Measurements from ENCODE around the gene THBS3. TPM values are rescaled to one million over a fixed set of nuclear protein-coding genes. Genes with fewer than 3 reads are reported as not detected.

The THBS3 gene
- total and polyA plus RNA-seq, 9 of the 15 experiments (the other 6 are each of a cell fraction or from before 2014, with no cell fraction given) = 0.59 to 8.3 (median 3.2) TPM

- TF ChIP-seq PHF21A (IDR thresholded peaks at IDR 0.05; ENCODE audit: borderline replicate concordance, low read depth) = 0 out of 2 replicates have a peak, but pooled peaks have one; percentile 4
- peak; percentile 70; the same call in 1 of the 2 replicates for TF ChIP-seq REST (IDR thresholded peaks at IDR 0.05; ENCODE audit: borderline replicate concordance)
- TF ChIP-seq REST (CRISPR knock-in tag; IDR thresholded peaks at IDR 0.05; ENCODE audit: low read depth) = peak; percentile 67; the same call in 1 of the 2 replicates
- TF ChIP-seq ELK3 (CRISPR knock-in tag; IDR thresholded peaks at IDR 0.05) = no peak
- TF ChIP-seq LEF1 (IDR thresholded peaks at IDR 0.05) = peak; percentile 91
- TF ChIP-seq ZNF639 (CRISPR knock-in tag; conservative IDR thresholded peaks at IDR 0.05 in 1 of 2, IDR thresholded peaks at IDR 0.05 in 1 of 2) = peak in 1 of 2 experiments; percentile 27; a peak in 2 of 4 replicates
- peak; percentile 69 to 76 for TF ChIP-seq NRF1 (conservative IDR thresholded peaks at IDR 0.05 in 1 of 2, IDR thresholded peaks at IDR 0.05 in 1 of 2)
- TF ChIP-seq ZNF311 (CRISPR knock-in tag; IDR thresholded peaks at IDR 0.05) = no peak
- peak; percentile 50; the same call in 1 of the 2 replicates for TF ChIP-seq ELF4 (CRISPR knock-in tag; IDR thresholded peaks at IDR 0.05)
- TF ChIP-seq LARP7 (IDR thresholded peaks at IDR 0.05) = no peak; the same call in 1 of the 2 replicates
- peak; percentile 53 for TF ChIP-seq MBD2 (IDR thresholded peaks at IDR 0.05; ENCODE audit: borderline replicate concordance, low read depth)
- no peak for TF ChIP-seq HNRNPH1 (optimal IDR thresholded peaks at IDR 0.05; ENCODE audit: low read depth, low read length)
- peak; percentile 93 for TF ChIP-seq TARDBP (IDR thresholded peaks at IDR 0.05)
- peak; percentile 87 for TF ChIP-seq POLR2B (IDR thresholded peaks at IDR 0.05; ENCODE audit: low read depth, partially characterized antibody)
- peak; percentile 68 for TF ChIP-seq DPF2 (IDR thresholded peaks at IDR 0.05)
- peak; percentile 84 for TF ChIP-seq HDAC2 (IDR thresholded peaks at IDR 0.05)
- TF ChIP-seq HMGN3 (IDR thresholded peaks at IDR 0.05; ENCODE audit: borderline replicate concordance, extremely low read depth, insufficient read length, low read depth, low read length) = peak; percentile 64
- TF ChIP-seq RBM22 (IDR thresholded peaks at IDR 0.05; ENCODE audit: low read depth, low read length, poor library complexity, severe bottlenecking) = no peak
- no peak for TF ChIP-seq TAL1 (IDR thresholded peaks at IDR 0.05)
These were observed 14.3 kb downstream of the THBS3 start (continued) for GRCh38 chr1:155193275-155193990.
